ENCODE data around the gene MICA.
A peak's percentile ranks its signal among the peaks of the same experiment; 100 is the strongest.

DNA sequence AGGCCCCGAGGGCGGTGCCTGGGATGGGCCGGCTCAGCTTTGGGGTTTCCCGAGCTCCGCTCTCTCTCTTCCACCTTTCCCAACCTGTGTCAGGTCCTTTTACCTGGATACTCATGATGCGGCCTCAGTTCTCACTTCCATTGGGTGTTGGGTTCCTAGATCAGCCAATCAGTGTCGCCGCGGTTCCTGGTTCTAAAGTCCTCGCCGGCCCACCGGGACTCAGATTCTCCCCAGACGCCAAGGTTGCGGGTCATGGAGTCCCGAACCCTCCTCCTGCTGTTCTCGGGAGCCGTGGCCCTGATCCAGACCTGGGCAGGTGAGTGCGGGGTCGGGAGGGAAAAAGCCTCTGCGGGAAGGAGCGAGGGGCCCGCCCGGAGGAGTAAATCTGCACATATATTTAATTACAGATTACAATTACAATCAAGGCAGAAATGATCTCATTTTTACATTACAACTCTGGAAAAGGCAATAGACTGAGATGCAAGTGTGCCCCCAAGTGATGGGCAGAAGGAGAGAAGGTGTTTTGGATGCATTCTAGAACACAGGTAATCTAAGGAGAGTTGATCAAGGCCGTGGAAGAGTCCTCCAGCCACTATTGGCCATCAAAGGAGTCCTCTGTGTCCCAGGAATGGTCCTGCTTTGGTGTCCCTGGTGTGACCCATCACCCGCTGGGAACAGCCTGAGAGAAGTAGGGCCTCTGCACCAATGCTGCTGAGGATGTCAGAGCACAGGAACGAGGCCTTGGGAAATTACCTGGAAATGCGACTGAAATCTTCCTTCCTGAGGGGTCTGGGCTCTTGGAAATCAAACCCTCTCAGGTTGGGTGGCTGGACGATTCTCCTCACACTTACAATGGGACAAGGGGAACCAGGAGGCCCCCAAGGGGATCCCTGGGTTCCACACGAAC, 59.8 kb downstream of the MICA start:
- TF ChIP-seq JUN (IDR thresholded peaks at IDR 0.05) (no peak), CTCF (IDR thresholded peaks at IDR 0.05) (no peak), BHLHE40 (IDR thresholded peaks at IDR 0.05; ENCODE audit: low read depth, low read length) (no peak), USF2 (IDR thresholded peaks at IDR 0.05) (no peak), EP300 (IDR thresholded peaks at IDR 0.05) (no peak), HDAC2 (IDR thresholded peaks at IDR 0.05) (no peak), RFX5 (IDR thresholded peaks at IDR 0.05) (peak; percentile 99)
- TF ChIP-seq, protein P1, sequence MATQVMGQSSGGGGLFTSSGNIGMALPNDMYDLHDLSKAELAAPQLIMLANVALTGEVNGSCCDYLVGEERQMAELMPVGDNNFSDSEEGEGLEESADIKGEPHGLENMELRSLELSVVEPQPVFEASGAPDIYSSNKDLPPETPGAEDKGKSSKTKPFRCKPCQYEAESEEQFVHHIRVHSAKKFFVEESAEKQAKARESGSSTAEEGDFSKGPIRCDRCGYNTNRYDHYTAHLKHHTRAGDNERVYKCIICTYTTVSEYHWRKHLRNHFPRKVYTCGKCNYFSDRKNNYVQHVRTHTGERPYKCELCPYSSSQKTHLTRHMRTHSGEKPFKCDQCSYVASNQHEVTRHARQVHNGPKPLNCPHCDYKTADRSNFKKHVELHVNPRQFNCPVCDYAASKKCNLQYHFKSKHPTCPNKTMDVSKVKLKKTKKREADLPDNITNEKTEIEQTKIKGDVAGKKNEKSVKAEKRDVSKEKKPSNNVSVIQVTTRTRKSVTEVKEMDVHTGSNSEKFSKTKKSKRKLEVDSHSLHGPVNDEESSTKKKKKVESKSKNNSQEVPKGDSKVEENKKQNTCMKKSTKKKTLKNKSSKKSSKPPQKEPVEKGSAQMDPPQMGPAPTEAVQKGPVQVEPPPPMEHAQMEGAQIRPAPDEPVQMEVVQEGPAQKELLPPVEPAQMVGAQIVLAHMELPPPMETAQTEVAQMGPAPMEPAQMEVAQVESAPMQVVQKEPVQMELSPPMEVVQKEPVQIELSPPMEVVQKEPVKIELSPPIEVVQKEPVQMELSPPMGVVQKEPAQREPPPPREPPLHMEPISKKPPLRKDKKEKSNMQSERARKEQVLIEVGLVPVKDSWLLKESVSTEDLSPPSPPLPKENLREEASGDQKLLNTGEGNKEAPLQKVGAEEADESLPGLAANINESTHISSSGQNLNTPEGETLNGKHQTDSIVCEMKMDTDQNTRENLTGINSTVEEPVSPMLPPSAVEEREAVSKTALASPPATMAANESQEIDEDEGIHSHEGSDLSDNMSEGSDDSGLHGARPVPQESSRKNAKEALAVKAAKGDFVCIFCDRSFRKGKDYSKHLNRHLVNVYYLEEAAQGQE (IDR thresholded peaks at IDR 0.05) = no peak
